Epidermal melanocyte (primary cell): ENCODE measurements around the gene PDE11A.

Source experiments
- DNase-seq: peaks from one replicate; pipeline ENCODE4 v3.0.0; 2011; ENCODE audit warnings: low spot score; ENCODE audit not compliant: insufficient read length

PDE11A gene

GRCh38 chr2:177765698-177766097, 306.9 kb downstream of the PDE11A start:
- DNase-seq = no peak

GRCh38 chr2:177763531-177764265, 308.9 kb downstream of the PDE11A start:
- DNase-seq = no peak

- no peak for DNase-seq
Measured at GRCh38 chr2:177759443-177759842, 313.1 kb downstream of the PDE11A start.

- peak; percentile 41 for DNase-seq
Measured at GRCh38 chr2:177758591-177759371, 313.8 kb downstream of the PDE11A start.

GRCh38 chr2:177756336-177756735, 316.2 kb downstream of the PDE11A start:
- DNase-seq = no peak

- DNase-seq = no peak
Measured at GRCh38 chr2:177754492-177754873, 318.1 kb downstream of the PDE11A start.

- peak; percentile 91 for DNase-seq
Measured at GRCh38 chr2:177753682-177754491, 318.7 kb downstream of the PDE11A start.

GRCh38 chr2:177748360-177748759, 324.2 kb downstream of the PDE11A start:
- DNase-seq = no peak

GRCh38 chr2:177747384-177747783, 325.2 kb downstream of the PDE11A start:
- no peak for DNase-seq

GRCh38 chr2:177746358-177746757, 326.2 kb downstream of the PDE11A start:
- DNase-seq = no peak

- DNase-seq = no peak
Measured at GRCh38 chr2:177745531-177745930, 327.0 kb downstream of the PDE11A start.

- no peak for DNase-seq
Measured at GRCh38 chr2:177742851-177743250, 329.7 kb downstream of the PDE11A start.

GRCh38 chr2:177741866-177742265, 330.7 kb downstream of the PDE11A start:
- DNase-seq = no peak

- peak; percentile 28 for DNase-seq
Measured at GRCh38 chr2:177740700-177741099, 331.9 kb downstream of the PDE11A start.

- DNase-seq = no peak
Measured at GRCh38 chr2:177738461-177739235, 333.9 kb downstream of the PDE11A start.

- no peak for DNase-seq
Measured at GRCh38 chr2:177735318-177735803, 337.2 kb downstream of the PDE11A start.

- no peak for DNase-seq
Measured at GRCh38 chr2:177733322-177733855, 339.2 kb downstream of the PDE11A start.

- no peak for DNase-seq
Measured at GRCh38 chr2:177731384-177731783, 341.2 kb downstream of the PDE11A start.

- DNase-seq = no peak
Measured at GRCh38 chr2:177730792-177731191, 341.8 kb downstream of the PDE11A start.

- no peak for DNase-seq
Measured at GRCh38 chr2:177730363-177730762, 342.2 kb downstream of the PDE11A start.

- DNase-seq = no peak
Measured at GRCh38 chr2:177728920-177729319, 343.7 kb downstream of the PDE11A start.
